HL-60 (cell line): Measurements from ENCODE around the gene IRS4.

Experiments
- GABPA ChIP-seq: IDR thresholded peaks from 2 replicates; pipeline ENCODE4 v1.6.1; 2012; ENCODE audit warnings: low read depth
- POLR2AphosphoS5 ChIP-seq: IDR thresholded peaks from 2 replicates; pipeline ENCODE4 v1.6.1; 2012; ENCODE audit warnings: low read depth
- REST ChIP-seq: IDR thresholded peaks from 2 replicates; pipeline ENCODE4 v1.6.1; 2012; ENCODE audit warnings: low read depth; ENCODE audit not compliant: insufficient replicate concordance
- SPI1 ChIP-seq: IDR thresholded peaks from 2 replicates; pipeline ENCODE4 v1.6.1; 2012; ENCODE audit warnings: low read depth, mild to moderate bottlenecking, borderline replicate concordance
- TF ChIP-seq, protein P1 (sequence below): IDR thresholded peaks from one replicate; pipeline ENCODE4 v1.5.1; 2011; ENCODE audit warnings: low read length, control low read depth, inconsistent platforms; ENCODE audit not compliant: insufficient read depth

- TF ChIP-seq, protein P1, sequence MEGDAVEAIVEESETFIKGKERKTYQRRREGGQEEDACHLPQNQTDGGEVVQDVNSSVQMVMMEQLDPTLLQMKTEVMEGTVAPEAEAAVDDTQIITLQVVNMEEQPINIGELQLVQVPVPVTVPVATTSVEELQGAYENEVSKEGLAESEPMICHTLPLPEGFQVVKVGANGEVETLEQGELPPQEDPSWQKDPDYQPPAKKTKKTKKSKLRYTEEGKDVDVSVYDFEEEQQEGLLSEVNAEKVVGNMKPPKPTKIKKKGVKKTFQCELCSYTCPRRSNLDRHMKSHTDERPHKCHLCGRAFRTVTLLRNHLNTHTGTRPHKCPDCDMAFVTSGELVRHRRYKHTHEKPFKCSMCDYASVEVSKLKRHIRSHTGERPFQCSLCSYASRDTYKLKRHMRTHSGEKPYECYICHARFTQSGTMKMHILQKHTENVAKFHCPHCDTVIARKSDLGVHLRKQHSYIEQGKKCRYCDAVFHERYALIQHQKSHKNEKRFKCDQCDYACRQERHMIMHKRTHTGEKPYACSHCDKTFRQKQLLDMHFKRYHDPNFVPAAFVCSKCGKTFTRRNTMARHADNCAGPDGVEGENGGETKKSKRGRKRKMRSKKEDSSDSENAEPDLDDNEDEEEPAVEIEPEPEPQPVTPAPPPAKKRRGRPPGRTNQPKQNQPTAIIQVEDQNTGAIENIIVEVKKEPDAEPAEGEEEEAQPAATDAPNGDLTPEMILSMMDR: no peak
- TF ChIP-seq POLR2AphosphoS5 (no peak), SPI1 (no peak), REST (no peak), GABPA (no peak)
Observed at GRCh38 chrX:108732630-108733321, 3.6 kb downstream of the IRS4 start.
